H7 (cell line): Measurements from ENCODE around the gene ANKRD44. TPM values are rescaled to one million over a fixed set of nuclear protein-coding genes. Genes with fewer than 3 reads are reported as not detected.
"Not testable (repeated sequence)": the region's sequence is repeated elsewhere in the genome, so short reads cannot be mapped to it uniquely, and the experiment has no call there.

Experiments used
- DNase-seq: peaks from one replicate; pipeline ENCODE4 v3.0.0; 2012
- H3K27me3 ChIP-seq: 2 replicates; pipeline ENCODE4 v1.6.0; 2011; ENCODE audit warnings: mild to moderate bottlenecking, low read length; ENCODE audit not compliant: control insufficient read depth, insufficient read depth
- H3K36me3 ChIP-seq: replicated peaks from 2 replicates; pipeline ENCODE4 v1.5.1; 2011; ENCODE audit warnings: low read length; ENCODE audit not compliant: control insufficient read depth, insufficient read depth
- H3K4me3 ChIP-seq: 2 replicates; pipeline ENCODE4 v1.5.1; 2011; ENCODE audit warnings: low read depth, mild to moderate bottlenecking, control low read depth, low read length, moderate library complexity; ENCODE audit not compliant: insufficient read depth
- total RNA-seq: library from RNA; depleted of rRNA; stranded (reverse); fragments of >200 nt; shearing (Covaris generic); gene quantifications from 2 replicates; pipeline ENCODE4 v1.2.3, GENCODE V29; 2014

The ANKRD44 gene
- total RNA-seq, 1 experiment from 2014 or later = 0.76 TPM

DNA sequence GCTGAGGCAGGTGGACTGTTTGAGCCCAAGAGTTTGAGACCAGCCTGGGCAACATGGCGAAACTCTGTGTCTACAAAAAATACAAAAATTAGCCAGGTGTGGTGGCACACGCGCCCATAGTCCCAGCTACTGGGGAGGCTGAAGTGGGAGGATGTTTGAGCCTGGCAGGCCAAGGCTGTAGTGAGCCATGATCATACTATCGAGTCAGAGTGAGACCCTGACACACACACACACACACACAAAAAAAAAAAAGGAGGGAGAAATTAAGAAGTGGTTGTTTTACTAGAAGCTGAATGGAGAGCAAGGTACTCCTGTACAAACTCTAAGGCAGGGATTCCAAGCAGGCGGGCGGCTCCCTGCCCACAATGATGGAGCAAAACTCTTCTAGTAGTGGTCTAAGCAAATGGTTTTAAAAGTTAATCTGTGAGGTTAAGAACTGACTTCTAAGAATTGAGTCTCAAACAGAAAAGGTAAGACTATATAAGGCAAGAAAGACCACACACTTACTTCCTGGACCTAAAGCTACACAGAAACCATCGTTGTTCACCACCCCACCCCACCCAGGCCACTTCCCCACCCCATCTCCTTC, 2.6 kb downstream of the ANKRD44 start:
- H3K36me3 ChIP-seq = no peaks in the 10 kb centered on the region
- peaks cover 36% of the 10 kb centered on the region for H3K27me3 ChIP-seq
- no peak for DNase-seq
- H3K4me3 ChIP-seq = no peak overlapping the region

DNA sequence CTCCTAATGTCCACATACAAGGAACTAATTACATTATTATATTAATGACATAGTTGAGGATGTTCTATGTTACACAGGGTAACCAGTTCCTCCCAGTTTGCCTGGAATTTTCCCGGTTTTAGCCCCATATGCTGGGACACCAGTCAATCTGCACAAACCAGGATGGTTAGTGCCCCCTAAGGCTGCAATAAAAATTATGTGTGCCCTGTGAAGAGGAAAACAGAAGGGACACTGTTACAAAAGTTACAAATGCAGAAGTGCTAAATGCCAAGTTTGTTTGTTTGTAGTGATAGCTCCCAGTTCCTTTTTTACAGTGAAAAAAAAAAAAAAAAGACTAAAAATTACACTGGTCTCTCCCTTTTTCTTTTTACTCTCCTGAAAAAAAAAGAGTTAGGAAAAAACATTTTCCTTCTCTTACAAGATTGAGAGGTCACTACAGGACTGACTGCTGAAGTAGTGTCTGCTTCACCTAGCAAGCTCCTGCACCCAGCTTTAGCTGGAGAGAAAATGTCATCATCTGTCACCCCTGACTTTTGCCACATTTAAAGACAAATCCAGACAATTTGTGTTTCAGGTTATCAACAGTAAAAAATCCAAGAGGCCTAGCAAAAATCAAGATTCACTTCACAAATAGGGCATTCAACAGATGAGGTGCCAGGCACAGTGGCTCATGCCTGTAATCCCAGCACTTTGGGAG, 3.2 kb downstream of the ANKRD44 start:
- H3K36me3 ChIP-seq = no peaks in the 10 kb centered on the region
- H3K4me3 ChIP-seq = no peak overlapping the region
- DNase-seq = no peak
- H3K27me3 ChIP-seq = peaks cover 36% of the 10 kb centered on the region

DNA sequence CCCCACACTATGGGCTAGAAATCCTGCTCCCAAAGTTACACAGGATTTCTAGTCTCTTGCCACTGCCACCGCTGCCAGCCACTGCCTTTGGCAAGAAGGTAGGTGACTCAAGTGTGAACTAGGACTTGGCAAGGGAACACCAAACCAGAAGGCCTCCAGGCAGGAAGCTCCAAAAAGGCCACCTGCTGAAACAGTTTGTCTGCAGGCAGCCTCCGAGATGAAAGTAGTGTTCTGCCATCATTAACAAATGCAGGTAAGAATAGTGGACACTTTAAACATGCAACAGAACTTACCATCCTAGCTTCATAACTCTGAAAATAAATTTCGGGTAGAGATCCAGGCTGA, 3.9 kb downstream of the ANKRD44 start:
- Histone ChIP-seq H3K36me3 (no peaks in the 10 kb centered on the region), H3K27me3 (peaks cover 29% of the 10 kb centered on the region), H3K4me3 (no peak overlapping the region)
- no peak for DNase-seq

DNA sequence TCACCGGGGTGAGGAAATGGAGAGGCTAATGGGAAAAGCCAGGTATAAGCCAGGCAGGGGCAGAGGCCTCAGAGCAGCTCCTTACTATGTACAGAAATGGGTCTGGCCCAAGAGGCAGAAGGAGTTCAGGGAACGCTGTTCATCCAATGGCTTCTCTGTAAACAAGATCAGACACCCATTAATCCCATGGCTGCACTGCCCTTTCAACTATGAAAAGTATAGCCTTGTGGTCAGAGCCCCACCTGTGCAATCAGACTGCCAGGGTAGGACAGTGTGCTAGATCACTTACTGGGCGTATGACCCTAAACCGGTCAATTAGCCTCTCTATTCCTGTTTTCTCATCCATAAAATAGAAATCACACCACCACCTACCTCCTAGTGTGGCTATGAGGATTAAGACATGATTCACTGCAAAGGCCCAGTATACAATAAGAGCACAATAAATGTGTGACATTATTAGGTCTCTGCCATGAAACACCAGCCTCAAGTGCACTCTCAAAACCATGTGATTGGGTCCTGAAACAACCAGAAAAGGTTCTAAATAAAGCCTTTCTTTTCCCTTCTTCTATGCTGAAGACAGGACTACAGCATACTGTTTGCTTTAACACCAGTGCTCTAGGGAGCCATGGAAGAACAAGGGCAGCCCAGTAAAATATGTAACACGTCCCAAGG, 4.4 kb downstream of the ANKRD44 start:
- Histone ChIP-seq H3K36me3 (no peaks in the 10 kb centered on the region), H3K4me3 (no peak overlapping the region), H3K27me3 (peaks cover 24% of the 10 kb centered on the region)
- no peak for DNase-seq

DNA sequence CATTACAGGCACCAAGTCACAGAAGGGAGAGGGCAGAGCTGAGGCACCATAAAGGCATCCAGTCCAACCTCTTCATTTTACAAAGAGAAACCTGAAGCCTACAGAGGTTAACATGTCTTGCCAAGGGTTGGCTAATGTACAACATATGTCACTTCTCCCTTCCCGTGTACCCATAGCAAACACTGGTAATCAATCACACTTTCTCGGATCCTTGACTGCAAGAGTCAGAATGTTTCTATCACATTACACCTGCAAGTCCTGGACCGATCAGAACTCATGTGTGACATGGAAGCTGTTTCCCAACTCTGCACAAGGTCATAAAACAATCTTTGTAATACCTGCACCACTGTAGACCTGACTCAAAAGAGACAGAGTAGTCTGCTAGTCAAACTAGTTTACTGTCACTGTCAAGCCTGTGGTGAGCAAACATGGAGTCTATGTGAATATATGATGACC, 6.0 kb downstream of the ANKRD44 start:
- Histone ChIP-seq H3K27me3 (peaks cover 15% of the 10 kb centered on the region), H3K36me3 (no peaks in the 10 kb centered on the region), H3K4me3 (no peak overlapping the region)
- DNase-seq = no peak

DNA sequence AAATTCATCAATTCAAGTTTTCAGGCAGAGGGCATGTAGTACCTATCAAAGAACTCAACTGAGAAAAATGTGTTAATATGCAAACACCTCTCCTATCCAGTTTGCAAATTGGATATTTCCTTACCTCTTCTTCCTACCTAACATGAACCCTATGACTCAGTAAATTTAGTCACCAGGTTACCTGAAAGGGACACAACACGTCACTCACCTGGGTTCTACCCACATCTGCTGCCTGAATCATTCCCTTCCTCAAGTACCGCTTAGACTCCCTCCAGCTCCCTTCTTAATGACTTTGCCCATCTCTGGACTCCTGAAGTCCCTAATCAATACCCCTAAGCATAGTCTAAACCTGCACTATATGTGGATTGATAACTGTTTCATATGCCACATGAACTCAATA, 10.4 kb downstream of the ANKRD44 start:
- Histone ChIP-seq H3K27me3 (no peaks in the 10 kb centered on the region), H3K4me3 (no peak overlapping the region), H3K36me3 (no peaks in the 10 kb centered on the region)
- no peak for DNase-seq

DNA sequence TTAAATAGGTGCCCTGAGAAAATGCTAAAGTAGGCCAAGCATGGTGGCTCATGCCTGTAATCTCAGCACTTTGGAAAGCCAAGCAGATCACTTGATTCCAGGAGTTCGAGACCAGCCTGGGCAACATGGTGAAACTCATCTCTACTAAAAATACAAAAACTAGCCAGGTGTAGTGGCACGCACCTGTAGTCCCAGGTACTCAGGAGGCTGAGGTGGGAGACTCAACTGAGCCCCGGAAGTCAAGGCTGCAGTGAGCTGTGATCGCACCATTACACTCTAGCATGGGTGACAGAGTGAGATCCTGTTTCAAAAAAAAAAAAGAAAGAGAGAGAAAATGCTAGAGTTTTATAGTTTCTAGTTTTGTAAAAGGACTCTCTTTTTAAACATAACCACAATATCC, 12.0 kb downstream of the ANKRD44 start:
- H3K36me3 ChIP-seq = no peaks in the 10 kb centered on the region
- H3K4me3 ChIP-seq = no peak overlapping the region
- DNase-seq = no peak
- H3K27me3 ChIP-seq = no peaks in the 10 kb centered on the region

DNA sequence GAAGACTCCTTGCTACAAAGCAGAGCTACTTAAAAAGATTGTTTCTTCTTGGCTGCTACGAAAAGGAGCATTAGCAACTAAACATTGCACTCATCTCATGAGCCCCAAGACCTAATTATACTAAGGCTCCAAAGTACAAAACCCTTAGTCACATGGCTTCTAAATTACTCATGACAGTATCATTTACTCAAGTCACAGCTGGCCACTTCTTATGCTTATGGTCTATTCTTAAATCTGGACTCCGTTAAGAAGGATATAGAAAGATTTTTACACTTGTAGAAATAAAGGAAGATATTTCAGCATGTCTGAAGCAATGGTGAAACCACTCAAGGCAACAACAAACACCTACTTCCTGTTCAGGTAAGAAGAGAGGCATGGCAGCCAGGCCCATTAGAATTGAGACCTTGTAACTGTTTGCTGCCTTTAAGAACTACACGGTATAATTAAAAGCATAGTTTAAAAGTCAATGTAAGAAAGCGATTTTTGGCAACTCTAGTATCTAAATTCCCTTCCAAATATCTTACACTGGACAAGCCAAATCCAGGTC, 12.7 kb downstream of the ANKRD44 start:
- no peaks in the 10 kb centered on the region for H3K36me3 ChIP-seq

DNA sequence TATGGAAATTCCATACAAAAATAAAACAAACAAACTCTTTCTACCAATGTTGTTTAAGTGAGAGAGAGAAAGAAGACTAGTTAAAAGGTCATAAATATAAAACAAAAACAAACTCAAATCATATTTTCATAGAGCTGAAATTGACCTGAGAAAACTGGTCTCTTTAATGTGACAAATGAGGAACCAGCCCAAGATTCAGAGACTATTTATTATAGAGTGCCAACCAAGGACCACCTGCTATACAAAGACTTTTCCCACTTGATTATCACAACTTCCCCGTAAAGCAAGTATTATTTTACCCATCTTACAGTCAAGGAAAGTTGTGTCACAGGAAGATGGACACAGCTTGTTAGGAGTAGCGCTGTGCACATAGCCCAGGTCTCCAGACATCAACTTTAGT, 13.3 kb downstream of the ANKRD44 start:
- no peak for DNase-seq
- H3K36me3 ChIP-seq = no peaks in the 10 kb centered on the region
- H3K4me3 ChIP-seq = no peak overlapping the region
- no peaks in the 10 kb centered on the region for H3K27me3 ChIP-seq

More for the DNA sequence above, 12.7 kb downstream of the ANKRD44 start:
- H3K27me3 ChIP-seq = no peaks in the 10 kb centered on the region
- DNase-seq = no peak
- no peak overlapping the region for H3K4me3 ChIP-seq

DNA sequence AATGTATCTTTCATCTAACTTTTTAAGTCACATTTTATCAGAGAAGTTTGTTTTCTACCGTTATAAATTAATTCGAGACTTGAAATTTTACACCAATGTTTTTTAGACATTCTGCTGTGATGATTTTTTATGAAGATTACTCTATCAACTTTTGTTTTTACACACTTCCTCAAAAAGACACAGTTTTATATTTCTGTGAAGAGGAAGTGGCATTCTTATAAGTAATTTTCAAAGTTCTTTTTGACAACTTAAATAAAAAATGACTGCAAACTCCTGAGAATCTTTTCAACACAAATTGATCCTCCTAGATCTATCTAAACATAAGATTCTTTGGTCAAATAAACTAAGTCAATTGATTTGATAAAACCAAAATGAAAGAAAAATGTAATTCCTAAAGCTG, 13.7 kb downstream of the ANKRD44 start:
- no peak for DNase-seq

DNA sequence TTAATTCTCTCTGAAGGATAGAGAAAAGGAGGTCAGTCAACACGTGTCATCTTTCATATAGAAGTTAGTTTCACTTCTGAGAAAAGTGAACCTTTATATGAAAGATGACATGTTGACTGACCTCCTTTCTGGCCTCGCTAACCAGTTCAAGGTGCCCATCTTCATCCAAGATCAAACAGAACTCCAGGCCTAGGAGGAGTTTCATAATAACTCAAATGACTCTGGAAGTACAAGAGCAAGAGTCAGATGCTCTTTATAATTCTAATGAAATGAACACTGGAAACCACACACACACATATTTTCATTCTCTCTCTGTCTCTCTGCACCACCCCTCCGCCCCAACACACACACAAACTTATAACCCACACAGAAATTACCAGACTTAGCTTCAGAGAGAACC, 16.3 kb downstream of the ANKRD44 start:
- Histone ChIP-seq H3K27me3 (no peaks in the 10 kb centered on the region), H3K4me3 (no peak overlapping the region), H3K36me3 (no peaks in the 10 kb centered on the region)
- no peak for DNase-seq

More for the DNA sequence above, 13.7 kb downstream of the ANKRD44 start:
- Histone ChIP-seq H3K27me3 (no peaks in the 10 kb centered on the region), H3K36me3 (no peaks in the 10 kb centered on the region), H3K4me3 (no peak overlapping the region)

DNA sequence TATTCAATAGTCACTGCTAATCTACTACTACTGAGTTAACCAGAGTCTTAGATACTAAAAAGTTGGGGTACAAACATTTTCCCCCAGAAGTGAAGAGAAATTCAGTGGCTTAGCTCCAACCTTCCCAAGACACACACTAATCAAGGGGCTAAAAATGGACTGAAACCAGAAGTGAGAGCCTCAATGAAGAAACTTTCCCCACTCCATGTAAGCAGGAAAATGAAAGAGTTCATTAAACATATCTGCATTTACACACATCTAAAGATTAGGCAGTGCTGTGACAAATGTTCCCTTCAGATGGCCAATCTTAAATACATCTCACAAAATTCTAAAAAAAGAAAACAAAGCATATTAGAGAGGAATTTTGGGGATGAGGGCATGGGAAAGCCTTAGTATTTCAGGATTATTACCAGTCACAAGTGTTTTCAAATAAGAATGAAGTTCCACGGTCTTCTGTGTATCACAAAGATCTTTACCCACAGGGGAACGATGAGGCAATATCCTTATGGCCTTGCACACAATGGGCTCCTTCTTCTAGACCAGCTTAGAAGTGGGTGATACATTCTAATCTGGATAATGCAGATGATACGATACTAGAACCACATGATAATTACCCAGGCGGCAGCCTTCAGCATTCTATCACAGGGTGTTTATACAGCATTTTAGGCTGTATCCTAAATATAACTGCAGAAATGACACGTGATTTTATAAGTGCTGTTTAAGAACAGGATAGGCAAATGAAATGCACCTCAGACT, 17.1 kb downstream of the ANKRD44 start:
- no peaks in the 10 kb centered on the region for H3K27me3 ChIP-seq
- DNase-seq = no peak
- H3K4me3 ChIP-seq = no peak overlapping the region
- no peaks in the 10 kb centered on the region for H3K36me3 ChIP-seq

DNA sequence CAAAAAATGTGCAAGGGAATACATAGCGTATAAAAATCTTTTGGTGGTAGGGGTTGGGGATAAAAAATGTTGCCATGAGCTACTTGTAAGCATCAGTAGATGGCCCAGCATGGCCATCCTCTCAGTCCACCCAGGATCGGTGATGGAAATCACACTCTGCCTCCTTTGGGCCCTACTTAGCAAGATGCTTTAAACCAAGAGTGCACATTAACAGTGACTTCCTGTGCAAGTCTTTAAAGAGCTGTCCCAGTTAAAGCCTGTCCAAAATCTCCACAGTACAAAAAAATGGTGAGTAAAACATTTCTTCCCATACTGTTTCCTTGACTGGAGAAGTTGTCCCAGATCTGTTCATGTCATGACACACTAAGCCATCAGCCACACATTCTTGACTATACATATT, 18.0 kb downstream of the ANKRD44 start:
- Histone ChIP-seq H3K36me3 (no peaks in the 10 kb centered on the region), H3K4me3 (no peak overlapping the region), H3K27me3 (no peaks in the 10 kb centered on the region)
- DNase-seq = no peak

DNA sequence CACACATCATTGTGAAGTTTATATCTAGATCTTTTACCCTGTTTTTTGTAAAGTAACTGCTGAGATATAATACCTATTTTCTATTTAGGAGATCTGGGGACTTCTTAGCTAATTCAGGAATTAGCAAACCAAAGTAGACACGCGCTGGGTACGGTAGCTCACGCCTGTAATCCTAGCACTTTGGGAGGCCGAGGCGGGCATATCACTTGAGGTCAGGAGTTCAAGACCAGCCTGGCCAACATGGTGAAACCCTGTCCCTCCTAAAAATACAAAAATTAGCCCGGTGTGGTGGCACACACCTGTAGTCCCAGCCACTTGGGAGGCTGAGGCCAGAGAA, 23.0 kb downstream of the ANKRD44 start:
- DNase-seq, H3K27me3 ChIP-seq, H3K36me3 ChIP-seq, H3K4me3 ChIP-seq: not testable (repeated sequence)
